PC-3 (cell line): ENCODE data around the gene COLEC12. TPM values are rescaled to one million over a fixed set of nuclear protein-coding genes. Genes with fewer than 3 reads are reported as not detected.
A peak's percentile ranks its signal among the peaks of the same experiment; 100 is the strongest.

Experiments used
- ATAC-seq: fragments of 200-7000 bp; cut with Tn5 transposase; 2 replicates; pipeline ENCODE4 v1.9.1; 2020; ENCODE audit warnings: mild to moderate bottlenecking, moderate library complexity
- BruUV-seq: library from RNA; stranded (reverse); fragments of 400-500 nt; replicated peaks from 2 replicates; lab custom pipeline; 2021; lab: Mats Ljungman, UMichigan
- CTCF ChIA-PET: fragments of 300-600 bp; sonication (Branson Sonifier 250); formaldehyde crosslinking; loops from one replicate; lab custom pipeline; 2022; ENCODE audit warnings: antibody characterized with exemption; lab: Charles Lee
- POLR2A ChIA-PET: fragments of 300-600 bp; sonication (Branson Sonifier 250); formaldehyde crosslinking; loops from one replicate; lab custom pipeline; 2022; ENCODE audit warnings: antibody characterized with exemption; ENCODE audit not compliant: unreplicated experiment; lab: Charles Lee
- DNase-seq: peaks from one replicate; pipeline ENCODE4 v3.0.0-alpha.2; 2015
- H2AFZ ChIP-seq: fragments of 300-600 bp; sonication (generic); 2 replicates; pipeline ENCODE4 v1.6.0; 2016; ENCODE audit warnings: antibody characterized with exemption, low read length
- H3F3A ChIP-seq: fragments of 300-600 bp; sonication (generic); one replicate; pipeline ENCODE4 v1.6.0; 2017; ENCODE audit warnings: antibody characterized with exemption, low read length, control low read depth, mild to moderate bottlenecking; ENCODE audit not compliant: unreplicated experiment
- H3K27ac ChIP-seq: fragments of 300-600 bp; sonication (generic); 2 replicates; pipeline ENCODE4 v1.5.1; 2016; ENCODE audit warnings: mild to moderate bottlenecking, low read length
- H3K27me3 ChIP-seq: fragments of 300-600 bp; sonication (generic); 2 replicates; pipeline ENCODE4 v1.6.1; 2016; ENCODE audit warnings: low read length, mixed read lengths
- H3K36me3 ChIP-seq: fragments of 300-600 bp; sonication (generic); 2 replicates; pipeline ENCODE4 v1.6.1; 2016; ENCODE audit warnings: low read depth, mixed run types, low read length, mixed read lengths
- H3K4me1 ChIP-seq: fragments of 300-600 bp; sonication (generic); 2 replicates; pipeline ENCODE4 v1.5.1; 2016; ENCODE audit warnings: low read length; ENCODE audit not compliant: insufficient read depth
- H3K4me2 ChIP-seq: fragments of 300-600 bp; sonication (generic); 2 replicates; pipeline ENCODE4 v1.6.0; 2016; ENCODE audit warnings: low read length
- H3K4me3 ChIP-seq: fragments of 300-600 bp; sonication (generic); 2 replicates; pipeline ENCODE4 v1.5.1; 2016; ENCODE audit warnings: mild to moderate bottlenecking, low read length, mixed read lengths
- H3K79me2 ChIP-seq: fragments of 300-600 bp; sonication (generic); 2 replicates; pipeline ENCODE4 v1.6.1; 2017; ENCODE audit warnings: low read length, mixed read lengths
- H3K9ac ChIP-seq: fragments of 300-600 bp; sonication (generic); 2 replicates; pipeline ENCODE4 v1.6.0; 2016; ENCODE audit warnings: mild to moderate bottlenecking, low read length
- H3K9me2 ChIP-seq: fragments of 300-600 bp; sonication (generic); replicated peaks from 2 replicates; pipeline ENCODE4 v1.6.1; 2016; ENCODE audit warnings: mixed run types, low read length, mixed read lengths
- H3K9me3 ChIP-seq: fragments of 300-600 bp; sonication (generic); 2 replicates; pipeline ENCODE4 v1.6.1; 2016; ENCODE audit warnings: low read length, mixed read lengths
- H4K20me1 ChIP-seq: fragments of 300-600 bp; sonication (generic); 2 replicates; pipeline ENCODE4 v1.6.1; 2016; ENCODE audit warnings: low read length, mixed read lengths
- EZH2 ChIP-seq: fragments of 300-600 bp; sonication (generic); IDR thresholded peaks from one replicate; pipeline ENCODE4 v1.6.1; 2017; ENCODE audit warnings: antibody characterized with exemption, mild to moderate bottlenecking, low read length; ENCODE audit not compliant: unreplicated experiment
- EZH2phosphoT487 ChIP-seq: fragments of 300-600 bp; sonication (generic); IDR thresholded peaks from 2 replicates; pipeline ENCODE4 v1.6.1; 2018; ENCODE audit warnings: mild to moderate bottlenecking, antibody characterized with exemption, low read length, borderline replicate concordance
- intact Hi-C: fragments of 100-400 bp; cut with micrococcal nuclease; formaldehyde crosslinking; loops from 2 replicates; pipeline ENCODE4 v1.9.0; 2023
- total RNA-seq: library from RNA; depleted of rRNA; stranded (reverse); fragments of >200 nt; gene quantifications from 2 replicates; pipeline ENCODE4 v1.2.3, GENCODE V29; 2014
- TF ChIP-seq, protein P1 (sequence below): fragments of 300-600 bp; sonication (generic); conservative IDR thresholded peaks from 2 replicates; pipeline ENCODE4 v1.5.1; 2017; ENCODE audit warnings: antibody characterized with exemption, low read depth, mild to moderate bottlenecking, low read length

Gene COLEC12
- total RNA-seq, 1 experiment from 2014 or later, result 0.04 TPM

DNA sequence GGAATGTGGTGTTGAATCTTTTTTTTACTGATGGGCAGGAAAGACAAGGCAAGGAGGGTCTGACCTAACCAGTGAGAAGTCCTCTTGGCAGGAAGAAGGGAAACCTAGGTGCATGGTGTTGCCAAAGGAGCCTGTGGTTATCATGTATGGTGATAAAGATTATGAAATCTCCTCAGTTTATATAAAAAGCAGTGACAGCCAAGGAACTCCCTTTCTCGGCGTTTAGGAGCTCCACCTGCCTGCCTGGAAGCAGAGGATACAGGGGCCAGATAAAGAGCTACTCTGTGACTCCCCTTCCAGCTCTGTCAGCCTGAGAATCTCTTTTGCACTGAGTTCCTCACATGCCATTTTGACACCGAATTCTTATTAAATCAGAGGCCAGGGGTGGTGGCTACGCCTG is 26.1 kb downstream of the COLEC12 start:
- intact Hi-C loops, result loop anchor here (10.0 kb wide), 1 partner anchor 140 kb away; no protein-coding TSS in a partner anchor
- H3K79me2 ChIP-seq, result no peaks in the 10 kb centered on the region
- POLR2A ChIA-PET, result interaction anchor here (0.7 kb wide), 1 partner anchor 1617 kb away, joined by 3 read pairs; no protein-coding TSS in a partner anchor
- no peak overlapping the region for H3K4me3 ChIP-seq
- H2AFZ ChIP-seq, result no peak overlapping the region
- H3K27ac ChIP-seq, result no peak overlapping the region
- H3K4me2 ChIP-seq, result no peak overlapping the region
- H3K9ac ChIP-seq, result no peak overlapping the region
- CTCF ChIA-PET, result no interaction called here
- BruUV-seq, result no TSS peak
- H3K9me3 ChIP-seq, result no peaks in the 10 kb centered on the region
- H3K9me2 ChIP-seq, result no peaks in the 10 kb centered on the region
- peaks cover 12% of the 10 kb centered on the region; the same call in 1 of the 2 replicates for H3K4me1 ChIP-seq
- ATAC-seq, result no peak
- H3F3A ChIP-seq, result no peaks in the 10 kb centered on the region
- DNase-seq, result no peak
- no peaks in the 10 kb centered on the region for H3K36me3 ChIP-seq
- TF ChIP-seq, protein P1, sequence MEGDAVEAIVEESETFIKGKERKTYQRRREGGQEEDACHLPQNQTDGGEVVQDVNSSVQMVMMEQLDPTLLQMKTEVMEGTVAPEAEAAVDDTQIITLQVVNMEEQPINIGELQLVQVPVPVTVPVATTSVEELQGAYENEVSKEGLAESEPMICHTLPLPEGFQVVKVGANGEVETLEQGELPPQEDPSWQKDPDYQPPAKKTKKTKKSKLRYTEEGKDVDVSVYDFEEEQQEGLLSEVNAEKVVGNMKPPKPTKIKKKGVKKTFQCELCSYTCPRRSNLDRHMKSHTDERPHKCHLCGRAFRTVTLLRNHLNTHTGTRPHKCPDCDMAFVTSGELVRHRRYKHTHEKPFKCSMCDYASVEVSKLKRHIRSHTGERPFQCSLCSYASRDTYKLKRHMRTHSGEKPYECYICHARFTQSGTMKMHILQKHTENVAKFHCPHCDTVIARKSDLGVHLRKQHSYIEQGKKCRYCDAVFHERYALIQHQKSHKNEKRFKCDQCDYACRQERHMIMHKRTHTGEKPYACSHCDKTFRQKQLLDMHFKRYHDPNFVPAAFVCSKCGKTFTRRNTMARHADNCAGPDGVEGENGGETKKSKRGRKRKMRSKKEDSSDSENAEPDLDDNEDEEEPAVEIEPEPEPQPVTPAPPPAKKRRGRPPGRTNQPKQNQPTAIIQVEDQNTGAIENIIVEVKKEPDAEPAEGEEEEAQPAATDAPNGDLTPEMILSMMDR, result no peak
- TF ChIP-seq EZH2 (no peak), EZH2phosphoT487 (no peak)
- H3K27me3 ChIP-seq, result no peaks in the 10 kb centered on the region
- H4K20me1 ChIP-seq, result no peaks in the 10 kb centered on the region

DNA sequence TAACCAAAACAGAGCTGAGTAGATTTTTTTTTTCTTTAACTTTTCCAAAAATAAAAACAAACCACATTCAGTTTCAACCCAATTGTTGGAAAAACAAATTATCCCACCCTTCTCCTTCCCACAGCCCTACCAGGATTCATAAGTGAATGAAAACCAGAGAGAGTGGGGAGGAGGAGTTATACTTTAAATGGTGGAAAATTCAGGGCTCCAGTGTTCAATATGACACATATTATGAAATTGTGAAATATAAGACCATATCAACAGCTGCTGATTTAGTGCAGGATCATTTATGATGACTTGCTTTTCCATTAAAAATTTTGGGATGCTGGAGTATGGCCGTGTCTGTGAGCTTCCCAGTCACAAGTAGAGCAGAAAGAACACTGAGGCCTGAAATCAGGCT is 26.7 kb downstream of the COLEC12 start:
- Histone ChIP-seq H3F3A (no peaks in the 10 kb centered on the region), H3K36me3 (no peaks in the 10 kb centered on the region), H3K9me3 (no peaks in the 10 kb centered on the region), H3K79me2 (no peaks in the 10 kb centered on the region), H4K20me1 (no peaks in the 10 kb centered on the region), H3K9me2 (no peaks in the 10 kb centered on the region), H3K9ac (no peak overlapping the region), H3K4me1 (peaks cover 12% of the 10 kb centered on the region; the same call in 1 of the 2 replicates), H3K27ac (no peak overlapping the region), H3K4me2 (no peak overlapping the region), H2AFZ (no peak overlapping the region), H3K27me3 (peaks cover 5% of the 10 kb centered on the region), H3K4me3 (no peak overlapping the region)
- no TSS peak for BruUV-seq
- DNase-seq, result no peak
- no peak for ATAC-seq
- intact Hi-C loops, result loop anchor here (10.0 kb wide), 1 partner anchor 141 kb away; no protein-coding TSS in a partner anchor
- ChIA-PET CTCF (no interaction called here), POLR2A (interaction anchor here (0.7 kb wide), 1 partner anchor 1617 kb away, joined by 3 read pairs; no protein-coding TSS in a partner anchor)
- TF ChIP-seq, protein P1, result no peak
- TF ChIP-seq EZH2phosphoT487, result no peak
- TF ChIP-seq EZH2, result no peak

DNA sequence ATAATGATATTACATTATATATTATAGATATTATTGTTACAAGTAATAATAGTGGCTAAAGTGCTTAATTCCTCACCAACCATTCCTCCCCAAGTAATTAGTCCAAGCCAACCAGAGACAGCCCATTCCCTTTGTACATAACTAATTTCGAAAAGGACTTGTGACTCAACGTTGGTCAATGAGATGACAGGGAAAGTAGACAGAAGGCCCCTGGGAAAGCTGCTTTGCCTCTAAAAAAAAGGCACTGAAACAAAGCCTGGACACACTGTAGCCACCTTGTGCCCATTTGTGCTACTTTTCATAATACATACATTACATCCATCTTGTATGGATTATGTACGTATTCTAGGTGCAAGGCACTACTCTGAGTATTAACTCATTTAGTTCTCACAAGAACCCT is 28.8 kb downstream of the COLEC12 start:
- no peaks in the 10 kb centered on the region for H3K9me3 ChIP-seq
- no peaks in the 10 kb centered on the region for H3K79me2 ChIP-seq
- H3F3A ChIP-seq, result no peaks in the 10 kb centered on the region
- no peak overlapping the region for H3K4me3 ChIP-seq
- H3K36me3 ChIP-seq, result no peaks in the 10 kb centered on the region
- H3K4me2 ChIP-seq, result no peak overlapping the region
- no peaks in the 10 kb centered on the region for H3K9me2 ChIP-seq
- no peak overlapping the region for H3K9ac ChIP-seq
- intact Hi-C loops, result loop anchor here (10.0 kb wide), 1 partner anchor 143 kb away; no protein-coding TSS in a partner anchor
- BruUV-seq, result no TSS peak
- CTCF ChIA-PET, result no interaction called here
- peaks cover 25% of the 10 kb centered on the region for H3K27me3 ChIP-seq
- H3K4me1 ChIP-seq, result peaks cover 12% of the 10 kb centered on the region; the same call in 1 of the 2 replicates
- TF ChIP-seq EZH2 (no peak), EZH2phosphoT487 (no peak)
- TF ChIP-seq, protein P1, result no peak
- POLR2A ChIA-PET, result no interaction called here
- no peak overlapping the region for H2AFZ ChIP-seq
- DNase-seq, result peak; percentile 23
- ATAC-seq, result no peak
- no peak overlapping the region for H3K27ac ChIP-seq
- H4K20me1 ChIP-seq, result no peaks in the 10 kb centered on the region
